ENCODE data around the gene STAC3. TPM values are rescaled to one million over a fixed set of nuclear protein-coding genes. Genes with fewer than 3 reads are reported as not detected.

Gene STAC3
- polyA plus RNA-seq, 4 donors, result 1.1 to 3.8 (median 3.4) TPM

DNA sequence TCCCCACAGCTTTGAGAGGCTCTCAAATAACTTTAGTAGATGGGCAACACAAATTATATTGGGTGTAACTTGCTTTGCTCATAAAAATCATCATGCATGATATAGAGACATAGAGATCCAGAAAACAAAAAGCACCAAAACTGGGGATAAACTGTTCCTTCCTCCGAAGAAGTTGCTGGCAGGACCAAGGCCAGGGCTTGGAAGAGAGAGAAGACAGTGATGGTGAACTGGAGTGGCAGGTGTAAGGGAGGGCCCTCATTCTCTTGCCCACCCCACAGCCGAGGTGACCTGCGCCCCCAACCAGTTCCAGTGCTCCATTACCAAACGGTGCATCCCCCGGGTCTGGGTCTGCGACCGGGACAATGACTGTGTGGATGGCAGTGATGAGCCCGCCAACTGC, 49.8 kb downstream of the STAC3 start:
- no peaks in the 10 kb centered on the region for H3K9me3 ChIP-seq (ENCODE audit: control insufficient read depth in 2 of 2, insufficient read depth in 1 of 2, low read depth in 1 of 2, low read length in 1 of 2)
- H3K27ac ChIP-seq (ENCODE audit: low read depth in 1 of 3, low read length in 2 of 3), result no peak overlapping the region
- H3K4me3 ChIP-seq (ENCODE audit: low read depth in 1 of 3, low read length in 3 of 3), result no peak overlapping the region
- no peak for FAIRE-seq
- no peaks in the 10 kb centered on the region for H3K4me1 ChIP-seq (ENCODE audit: control insufficient read depth in 3 of 3, insufficient read depth in 2 of 3, low read depth in 1 of 3, low read length in 2 of 3)
- no peaks in the 10 kb centered on the region for H3K27me3 ChIP-seq (ENCODE audit: control insufficient read depth in 3 of 3, insufficient read depth in 3 of 3, low read length in 3 of 3)
- DNase-seq, result no peak
- 78 to 86% (median 82%) methylated on average over 8 of the region's 8 CpGs for WGBS, 3 donors
- H3K36me3 ChIP-seq (ENCODE audit: control insufficient read depth in 3 of 3, insufficient read depth in 2 of 3, low read depth in 1 of 3, low read length in 3 of 3), result peaks cover 0 to 100% (median 32%) of the 10 kb centered on the region in 3 donors

- Histone ChIP-seq H3K4me1 (ENCODE audit: control insufficient read depth in 3 of 3, insufficient read depth in 2 of 3, low read depth in 1 of 3, low read length in 2 of 3) (no peaks in the 10 kb centered on the region), H3K36me3 (ENCODE audit: control insufficient read depth in 3 of 3, insufficient read depth in 2 of 3, low read depth in 1 of 3, low read length in 3 of 3) (peaks cover 0 to 100% (median 38%) of the 10 kb centered on the region in 3 donors), H3K27ac (ENCODE audit: low read depth in 1 of 3, low read length in 2 of 3) (no peak overlapping the region), H3K27me3 (ENCODE audit: control insufficient read depth in 3 of 3, insufficient read depth in 3 of 3, low read length in 3 of 3) (no peaks in the 10 kb centered on the region), H3K9me3 (ENCODE audit: control insufficient read depth in 2 of 2, insufficient read depth in 1 of 2, low read depth in 1 of 2, low read length in 1 of 2) (no peaks in the 10 kb centered on the region), H3K4me3 (ENCODE audit: low read depth in 1 of 3, low read length in 3 of 3) (no peak overlapping the region)
- 91 to 97% (median 93%) methylated on average over 13 to 15 of the region's 15 CpGs for WGBS, 3 donors
- DNase-seq, result no peak
- no peak for FAIRE-seq
Observed at GRCh38 chr12:57200497-57200896, 50.5 kb downstream of the STAC3 start.

GRCh38 chr12:57199191-57199590, 51.8 kb downstream of the STAC3 start:
- FAIRE-seq (no peak), DNase-seq (no peak)
- Histone ChIP-seq H3K4me1 (ENCODE audit: control insufficient read depth in 3 of 3, insufficient read depth in 2 of 3, low read depth in 1 of 3, low read length in 2 of 3) (no peaks in the 10 kb centered on the region), H3K9me3 (ENCODE audit: control insufficient read depth in 2 of 2, insufficient read depth in 1 of 2, low read depth in 1 of 2, low read length in 1 of 2) (no peaks in the 10 kb centered on the region), H3K36me3 (ENCODE audit: control insufficient read depth in 3 of 3, insufficient read depth in 2 of 3, low read depth in 1 of 3, low read length in 3 of 3) (peaks cover 0 to 100% (median 41%) of the 10 kb centered on the region in 3 donors), H3K27me3 (ENCODE audit: control insufficient read depth in 3 of 3, insufficient read depth in 3 of 3, low read length in 3 of 3) (no peaks in the 10 kb centered on the region), H3K27ac (ENCODE audit: low read depth in 1 of 3, low read length in 2 of 3) (no peak overlapping the region), H3K4me3 (ENCODE audit: low read depth in 1 of 3, low read length in 3 of 3) (no peak overlapping the region)
- 86 to 91% (median 88%) methylated on average over 15 of the region's 15 CpGs for WGBS, 3 donors

DNA sequence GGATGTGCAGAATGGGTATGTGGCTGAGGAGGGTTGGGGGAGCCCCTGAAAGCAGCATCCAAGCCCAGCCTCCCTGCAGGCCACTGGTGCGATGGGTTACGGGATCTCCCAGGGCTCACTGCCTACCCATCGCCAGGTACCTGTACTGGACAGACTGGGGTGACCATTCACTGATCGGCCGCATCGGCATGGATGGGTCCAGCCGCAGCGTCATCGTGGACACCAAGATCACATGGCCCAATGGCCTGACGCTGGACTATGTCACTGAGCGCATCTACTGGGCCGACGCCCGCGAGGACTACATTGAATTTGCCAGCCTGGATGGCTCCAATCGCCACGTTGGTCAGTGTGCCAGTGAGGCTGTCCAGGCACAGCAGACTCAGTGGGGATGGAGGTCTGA, 52.7 kb downstream of the STAC3 start:
- no peaks in the 10 kb centered on the region for H3K9me3 ChIP-seq (ENCODE audit: control insufficient read depth in 2 of 2, insufficient read depth in 1 of 2, low read depth in 1 of 2, low read length in 1 of 2)
- H3K4me3 ChIP-seq (ENCODE audit: low read depth in 1 of 3, low read length in 3 of 3), result no peak overlapping the region
- WGBS, 3 donors, result 94 to 95% (median 95%) methylated on average over 17 of the region's 17 CpGs
- H3K27me3 ChIP-seq (ENCODE audit: control insufficient read depth in 3 of 3, insufficient read depth in 3 of 3, low read length in 3 of 3), result no peaks in the 10 kb centered on the region
- H3K36me3 ChIP-seq (ENCODE audit: control insufficient read depth in 3 of 3, insufficient read depth in 2 of 3, low read depth in 1 of 3, low read length in 3 of 3), result peaks cover 0 to 100% (median 49%) of the 10 kb centered on the region in 3 donors
- H3K4me1 ChIP-seq (ENCODE audit: control insufficient read depth in 3 of 3, insufficient read depth in 2 of 3, low read depth in 1 of 3, low read length in 2 of 3), result no peaks in the 10 kb centered on the region
- no peak for DNase-seq
- no peak for FAIRE-seq
- no peak overlapping the region for H3K27ac ChIP-seq (ENCODE audit: low read depth in 1 of 3, low read length in 2 of 3)

DNA sequence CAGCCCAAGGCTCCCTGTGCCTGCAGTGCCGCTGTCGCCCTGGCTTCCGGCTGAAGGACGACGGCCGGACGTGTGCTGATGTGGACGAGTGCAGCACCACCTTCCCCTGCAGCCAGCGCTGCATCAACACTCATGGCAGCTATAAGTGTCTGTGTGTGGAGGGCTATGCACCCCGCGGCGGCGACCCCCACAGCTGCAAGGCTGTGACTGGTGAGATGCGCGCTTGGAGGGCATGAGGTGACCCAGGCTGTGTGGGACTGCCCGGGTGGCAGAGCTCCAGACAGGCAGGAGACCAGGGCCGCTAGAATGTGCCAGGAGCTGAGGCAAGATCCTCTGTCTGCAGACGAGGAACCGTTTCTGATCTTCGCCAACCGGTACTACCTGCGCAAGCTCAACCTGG, 54.0 kb downstream of the STAC3 start:
- DNase-seq, result no peak

GRCh38 chr12:57196439-57196838, 54.5 kb downstream of the STAC3 start:
- WGBS, 3 donors, result 42 to 66% (median 61%) methylated on average over 4 of the region's 4 CpGs
- FAIRE-seq, result no peak
- Histone ChIP-seq H3K36me3 (ENCODE audit: control insufficient read depth in 3 of 3, insufficient read depth in 2 of 3, low read depth in 1 of 3, low read length in 3 of 3) (peaks cover 0 to 100% (median 48%) of the 10 kb centered on the region in 3 donors), H3K4me1 (ENCODE audit: control insufficient read depth in 3 of 3, insufficient read depth in 2 of 3, low read depth in 1 of 3, low read length in 2 of 3) (no peaks in the 10 kb centered on the region), H3K4me3 (ENCODE audit: low read depth in 1 of 3, low read length in 3 of 3) (no peak overlapping the region), H3K9me3 (ENCODE audit: control insufficient read depth in 2 of 2, insufficient read depth in 1 of 2, low read depth in 1 of 2, low read length in 1 of 2) (no peaks in the 10 kb centered on the region), H3K27me3 (ENCODE audit: control insufficient read depth in 3 of 3, insufficient read depth in 3 of 3, low read length in 3 of 3) (no peaks in the 10 kb centered on the region), H3K27ac (ENCODE audit: low read depth in 1 of 3, low read length in 2 of 3) (no peak overlapping the region)
- DNase-seq, result peak in 1 of 2 donors; percentile 11

More for the DNA sequence above, 54.0 kb downstream of the STAC3 start:
- H3K36me3 ChIP-seq (ENCODE audit: control insufficient read depth in 3 of 3, insufficient read depth in 2 of 3, low read depth in 1 of 3, low read length in 3 of 3), result peaks cover 0 to 100% (median 49%) of the 10 kb centered on the region in 3 donors
- no peaks in the 10 kb centered on the region for H3K9me3 ChIP-seq (ENCODE audit: control insufficient read depth in 2 of 2, insufficient read depth in 1 of 2, low read depth in 1 of 2, low read length in 1 of 2)
- no peak overlapping the region for H3K27ac ChIP-seq (ENCODE audit: low read depth in 1 of 3, low read length in 2 of 3)
- WGBS, 3 donors, result 90 to 94% (median 93%) methylated on average over 22 of the region's 22 CpGs
- no peak for FAIRE-seq
- H3K27me3 ChIP-seq (ENCODE audit: control insufficient read depth in 3 of 3, insufficient read depth in 3 of 3, low read length in 3 of 3), result no peaks in the 10 kb centered on the region
- no peaks in the 10 kb centered on the region for H3K4me1 ChIP-seq (ENCODE audit: control insufficient read depth in 3 of 3, insufficient read depth in 2 of 3, low read depth in 1 of 3, low read length in 2 of 3)
- no peak overlapping the region for H3K4me3 ChIP-seq (ENCODE audit: low read depth in 1 of 3, low read length in 3 of 3)

GRCh38 chr12:57195611-57196371, 55.2 kb downstream of the STAC3 start:
- Histone ChIP-seq H3K27me3 (ENCODE audit: control insufficient read depth in 3 of 3, insufficient read depth in 3 of 3, low read length in 3 of 3) (no peaks in the 10 kb centered on the region), H3K4me3 (ENCODE audit: low read depth in 1 of 3, low read length in 3 of 3) (no peak overlapping the region), H3K9me3 (ENCODE audit: control insufficient read depth in 2 of 2, insufficient read depth in 1 of 2, low read depth in 1 of 2, low read length in 1 of 2) (no peaks in the 10 kb centered on the region), H3K27ac (ENCODE audit: low read depth in 1 of 3, low read length in 2 of 3) (no peak overlapping the region), H3K4me1 (ENCODE audit: control insufficient read depth in 3 of 3, insufficient read depth in 2 of 3, low read depth in 1 of 3, low read length in 2 of 3) (no peaks in the 10 kb centered on the region), H3K36me3 (ENCODE audit: control insufficient read depth in 3 of 3, insufficient read depth in 2 of 3, low read depth in 1 of 3, low read length in 3 of 3) (peaks cover 0 to 100% (median 47%) of the 10 kb centered on the region in 3 donors)
- no peak for DNase-seq
- WGBS, 3 donors, result 78 to 84% (median 80%) methylated on average over 32 to 34 of the region's 34 CpGs
- FAIRE-seq, result no peak

- Histone ChIP-seq H3K9me3 (ENCODE audit: control insufficient read depth in 2 of 2, insufficient read depth in 1 of 2, low read depth in 1 of 2, low read length in 1 of 2) (no peaks in the 10 kb centered on the region), H3K4me1 (ENCODE audit: control insufficient read depth in 3 of 3, insufficient read depth in 2 of 3, low read depth in 1 of 3, low read length in 2 of 3) (no peaks in the 10 kb centered on the region), H3K4me3 (ENCODE audit: low read depth in 1 of 3, low read length in 3 of 3) (no peak overlapping the region), H3K27me3 (ENCODE audit: control insufficient read depth in 3 of 3, insufficient read depth in 3 of 3, low read length in 3 of 3) (no peaks in the 10 kb centered on the region), H3K27ac (ENCODE audit: low read depth in 1 of 3, low read length in 2 of 3) (no peak overlapping the region), H3K36me3 (ENCODE audit: control insufficient read depth in 3 of 3, insufficient read depth in 2 of 3, low read depth in 1 of 3, low read length in 3 of 3) (peaks cover 0 to 100% (median 47%) of the 10 kb centered on the region in 3 donors)
- no peak for FAIRE-seq
- WGBS, 3 donors, result 90 to 94% (median 93%) methylated on average over 13 to 19 of the region's 19 CpGs
- no peak for DNase-seq
Observed at GRCh38 chr12:57195186-57195585, 55.8 kb downstream of the STAC3 start.

Data from small intestine (tissue), 7 donors.